Gastrocnemius medialis (tissue), 4 donors: ENCODE measurements around the gene PLXNA3. TPM values are rescaled to one million over a fixed set of nuclear protein-coding genes. Genes with fewer than 3 reads are reported as not detected.
A peak's percentile ranks its signal among the peaks of the same experiment; 100 is the strongest.

Experiments used
- ATAC-seq, 2 donors: fragments of 150-250 bp; one replicate each; pipeline ENCODE4 v1.9.1; 2016
- DNase-seq, 2 donors: peaks; one replicate each; pipeline ENCODE4 v3.0.0-alpha.2; 2019
- H3K27ac ChIP-seq, 4 donors: fragments of 200-600 bp; sonication (generic); 1 replicate in 1 of 4; 2 replicates in 3 of 4; pipeline ENCODE4 v1.5.1; 2016 to 2018; ENCODE audit warnings: mild to moderate bottlenecking in 2 of 4, moderate library complexity in 1 of 4
- H3K27me3 ChIP-seq, 3 donors: fragments of 200-600 bp; sonication (generic) in 2 of 3; 1 replicate in 1 of 3; 2 replicates in 2 of 3; pipeline versions ENCODE4 v1.5.1 to v1.6.0; 2016 to 2019; ENCODE audit warnings: mild to moderate bottlenecking in 1 of 3, moderate library complexity in 1 of 3
- H3K36me3 ChIP-seq, 2 donors: fragments of 200-600 bp; sonication (generic) in 1 of 2; one replicate each; pipeline ENCODE4 v1.5.1; 2017 to 2018
- H3K4me1 ChIP-seq, 2 donors: fragments of 200-600 bp; sonication (generic) in 1 of 2; one replicate each; pipeline ENCODE4 v1.5.1; 2016 to 2017; ENCODE audit warnings: mild to moderate bottlenecking in 2 of 2
- H3K4me3 ChIP-seq, 4 donors: fragments of 200-600 bp; sonication (generic) in 3 of 4; 1 replicate in 1 of 4; 2 replicates in 3 of 4; pipeline ENCODE4 v1.5.1; 2016 to 2019; ENCODE audit warnings: mild to moderate bottlenecking in 2 of 4
- H3K9me3 ChIP-seq, 3 donors: fragments of 200-600 bp; sonication (generic) in 2 of 3; 1 replicate in 1 of 3; 2 replicates in 2 of 3; pipeline ENCODE4 v1.5.1; 2016 to 2019
- POLR2A ChIP-seq, 2 donors: fragments of 450-650 bp; IDR thresholded peaks; one replicate each; pipeline ENCODE4 v1.6.1; 2017; ENCODE audit warnings: antibody characterized with exemption in 2 of 2, mild to moderate bottlenecking in 2 of 2, moderate library complexity in 2 of 2
- in situ Hi-C, 4 donors: fragments of 200-750 bp; cut with MboI; loops; one replicate each; pipeline versions ENCODE4 v1.15.0 to v1.8.0; 2017; ENCODE audit warnings: low sequenced_read_pairs in 4 of 4
- intact Hi-C: fragments of 100-400 bp; cut with DNase I; formaldehyde crosslinking; loops from one replicate; pipeline ENCODE4 v1.15.1; 2023; ENCODE audit warnings: low total_unique reads
- total RNA-seq, 4 donors: library from RNA; depleted of rRNA; stranded (reverse); fragments of >200 nt; gene quantifications; one replicate each; pipeline versions ENCODE4 v1.1.0 to v1.2.3, GENCODE V29; 2016
- TF ChIP-seq, protein P1 (sequence below), 5 experiments: fragments of 450-650 bp in 3 of 5; fragments of 200-600 bp in 2 of 5; sonication (generic) in 2 of 5; IDR thresholded peaks in 4 of 5; conservative IDR thresholded peaks in 1 of 5; 1 replicate in 4 of 5; 2 replicates in 1 of 5; pipeline ENCODE4 v1.5.1; 2016 to 2019; ENCODE audit warnings: antibody characterized with exemption in 5 of 5, mild to moderate bottlenecking in 3 of 5, moderate library complexity in 3 of 5

The PLXNA3 gene
- total RNA-seq, 4 donors from 2014 or later, result 1.2 to 10.7 (median 2.8) TPM

DNA sequence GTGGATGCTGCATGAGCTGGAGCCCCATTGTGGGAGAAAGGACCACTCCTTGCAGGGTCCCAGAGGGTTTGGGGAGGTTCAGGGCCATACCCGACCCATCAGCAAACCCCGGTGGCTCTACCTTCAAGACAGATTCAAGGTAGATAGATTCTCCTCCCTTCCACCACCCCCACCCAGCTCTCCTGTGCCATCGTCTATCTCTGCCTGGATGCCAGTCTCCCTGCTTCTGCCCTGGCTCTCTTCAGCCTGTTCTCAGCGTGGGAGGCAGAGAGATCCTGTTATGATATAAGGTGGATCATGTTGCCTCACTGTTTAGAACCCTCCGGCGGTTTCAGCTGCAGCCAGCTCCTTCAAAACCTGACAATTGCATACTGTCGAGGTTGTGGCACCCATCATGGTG, 15.6 kb downstream of the PLXNA3 start:
- Histone ChIP-seq H3K9me3 (no peaks in the 10 kb centered on the region), H3K27me3 (no peaks in the 10 kb centered on the region), H3K4me3 (no peak overlapping the region), H3K4me1 (peaks cover 0 to 6% of the 10 kb centered on the region in 2 donors), H3K36me3 (no peaks in the 10 kb centered on the region), H3K27ac (no peak overlapping the region)
- no peak for TF ChIP-seq POLR2A (IDR thresholded peaks at IDR 0.05)
- TF ChIP-seq, protein P1, sequence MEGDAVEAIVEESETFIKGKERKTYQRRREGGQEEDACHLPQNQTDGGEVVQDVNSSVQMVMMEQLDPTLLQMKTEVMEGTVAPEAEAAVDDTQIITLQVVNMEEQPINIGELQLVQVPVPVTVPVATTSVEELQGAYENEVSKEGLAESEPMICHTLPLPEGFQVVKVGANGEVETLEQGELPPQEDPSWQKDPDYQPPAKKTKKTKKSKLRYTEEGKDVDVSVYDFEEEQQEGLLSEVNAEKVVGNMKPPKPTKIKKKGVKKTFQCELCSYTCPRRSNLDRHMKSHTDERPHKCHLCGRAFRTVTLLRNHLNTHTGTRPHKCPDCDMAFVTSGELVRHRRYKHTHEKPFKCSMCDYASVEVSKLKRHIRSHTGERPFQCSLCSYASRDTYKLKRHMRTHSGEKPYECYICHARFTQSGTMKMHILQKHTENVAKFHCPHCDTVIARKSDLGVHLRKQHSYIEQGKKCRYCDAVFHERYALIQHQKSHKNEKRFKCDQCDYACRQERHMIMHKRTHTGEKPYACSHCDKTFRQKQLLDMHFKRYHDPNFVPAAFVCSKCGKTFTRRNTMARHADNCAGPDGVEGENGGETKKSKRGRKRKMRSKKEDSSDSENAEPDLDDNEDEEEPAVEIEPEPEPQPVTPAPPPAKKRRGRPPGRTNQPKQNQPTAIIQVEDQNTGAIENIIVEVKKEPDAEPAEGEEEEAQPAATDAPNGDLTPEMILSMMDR (IDR thresholded peaks at IDR 0.05 in 4 of 5, conservative IDR thresholded peaks at IDR 0.05 in 1 of 5), result no peak
- in situ Hi-C loops (no loop called here), intact Hi-C loops (no loop called here)
- DNase-seq (no peak), ATAC-seq (no peak)

DNA sequence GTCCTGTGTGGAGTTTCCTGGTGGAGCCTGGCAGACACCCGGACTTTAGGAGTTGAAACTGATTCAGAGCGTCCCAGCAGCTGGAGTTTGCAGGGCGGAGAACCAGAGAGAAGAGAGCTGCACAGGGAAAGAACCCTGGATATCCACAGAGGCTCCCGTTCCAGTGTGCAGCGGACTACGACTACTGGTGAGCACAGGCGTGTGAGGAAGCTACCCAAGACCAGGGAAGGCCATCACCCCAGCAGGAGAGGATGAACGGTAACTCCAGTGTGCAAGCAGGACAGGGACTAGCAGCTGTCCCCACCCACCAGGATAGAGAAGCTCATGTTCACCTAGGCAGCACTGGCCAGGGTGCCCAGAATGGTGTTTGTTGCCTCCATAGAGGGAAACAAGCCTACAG, 18.7 kb downstream of the PLXNA3 start:
- ATAC-seq, result no peak
- Histone ChIP-seq H3K27me3 (no peaks in the 10 kb centered on the region), H3K36me3 (no peaks in the 10 kb centered on the region), H3K4me1 (peaks cover 0 to 6% of the 10 kb centered on the region in 2 donors), H3K4me3 (no peak overlapping the region), H3K27ac (no peak overlapping the region), H3K9me3 (no peaks in the 10 kb centered on the region)
- in situ Hi-C loops, result no loop called here
- intact Hi-C loops, result no loop called here
- TF ChIP-seq POLR2A (IDR thresholded peaks at IDR 0.05), result no peak
- TF ChIP-seq, protein P1 (IDR thresholded peaks at IDR 0.05 in 4 of 5, conservative IDR thresholded peaks at IDR 0.05 in 1 of 5), result no peak
- no peak for DNase-seq

DNA sequence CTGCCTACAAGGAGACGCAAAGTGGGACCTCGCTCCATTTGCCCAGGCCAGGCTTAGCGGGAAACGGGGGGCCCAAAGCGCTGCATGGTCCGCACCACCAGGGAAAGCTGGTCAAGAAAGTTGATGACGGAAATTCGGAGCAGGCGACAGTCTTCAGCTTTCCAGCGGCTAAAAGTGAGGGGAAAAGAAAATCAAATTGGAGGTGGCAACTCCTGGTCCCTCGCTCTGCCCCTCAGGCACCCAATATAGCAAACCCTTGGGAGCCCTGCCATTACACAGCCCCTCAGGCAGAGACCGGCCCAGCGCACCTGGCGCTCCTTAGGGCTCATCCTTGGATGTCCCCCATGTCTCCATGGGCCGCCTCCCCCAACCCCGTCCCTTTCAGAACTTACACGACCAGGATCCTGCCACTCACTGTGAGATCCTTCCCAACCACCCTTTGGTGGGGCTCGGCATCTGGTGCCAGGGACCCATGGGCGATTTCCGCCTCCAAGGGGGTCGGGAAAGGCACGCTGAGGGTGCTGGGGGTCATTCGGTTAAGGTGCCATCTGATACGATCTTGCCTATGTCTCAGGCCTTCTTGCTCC, 19.9 kb downstream of the PLXNA3 start:
- no peak for ATAC-seq
- in situ Hi-C loops, result no loop called here
- Histone ChIP-seq H3K9me3 (no peaks in the 10 kb centered on the region), H3K27ac (peak overlapping the region; percentile 88 to 94 (median 92)), H3K36me3 (no peaks in the 10 kb centered on the region), H3K27me3 (no peaks in the 10 kb centered on the region), H3K4me1 (peaks cover 0 to 6% of the 10 kb centered on the region in 2 donors), H3K4me3 (peak overlapping the region; percentile 58 to 70 (median 62))
- intact Hi-C loops, result loop anchor here (1.0 to 2.0 kb wide), 2 partner anchors 34 to 39 kb away; partner anchors contain the start of genes FAM3A and FAM50A
- no peak for DNase-seq
- TF ChIP-seq POLR2A (IDR thresholded peaks at IDR 0.05), result no peak
- TF ChIP-seq, protein P1 (IDR thresholded peaks at IDR 0.05 in 4 of 5, conservative IDR thresholded peaks at IDR 0.05 in 1 of 5), result no peak

DNA sequence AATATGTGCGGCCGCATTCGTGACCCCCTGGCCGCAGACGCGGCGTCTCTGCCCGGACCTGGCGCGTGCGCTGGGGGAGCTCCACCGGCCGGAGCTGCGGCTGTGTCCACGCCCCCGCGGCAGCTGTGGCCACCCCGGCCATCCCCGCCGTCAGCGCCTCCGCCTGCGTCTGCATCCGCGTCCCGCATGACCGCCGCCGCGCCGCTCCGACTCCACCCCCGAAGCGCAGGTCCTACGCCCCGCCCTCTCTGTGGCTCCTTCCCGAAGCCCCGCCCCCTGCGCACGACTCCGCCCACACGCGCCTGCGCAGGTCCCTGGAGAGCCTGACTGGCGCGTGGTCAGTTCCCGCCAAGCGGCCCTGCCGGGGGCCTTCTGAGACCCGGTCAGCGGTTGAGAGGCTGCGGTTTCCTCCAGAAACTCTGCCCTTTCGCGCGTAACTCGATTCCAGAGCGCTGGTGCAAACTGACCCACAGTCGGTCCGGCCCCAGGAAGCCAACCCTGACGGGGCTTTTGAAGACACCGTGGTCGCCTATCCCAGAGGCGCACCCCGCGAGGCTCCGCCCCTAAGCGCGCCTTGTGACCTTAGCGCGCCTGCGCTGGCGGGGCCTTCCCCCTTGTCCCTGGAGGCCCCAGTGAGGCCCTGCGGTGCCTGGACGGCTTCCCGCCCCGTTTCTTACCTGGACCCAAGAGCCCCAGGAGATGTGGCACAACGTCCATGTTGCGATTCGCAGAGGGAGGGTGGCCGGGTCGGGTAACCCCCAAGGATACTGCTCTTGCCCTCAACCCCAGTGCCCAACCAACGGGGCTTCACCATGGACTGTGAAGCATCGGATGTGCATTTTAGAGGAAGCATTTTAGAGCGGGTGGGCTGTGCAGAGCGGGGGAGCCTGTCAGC, 20.9 kb downstream of the PLXNA3 start, which contains the start of gene LAGE3:
Gene LAGE3 (minus strand): TSS at position 554 of the 895 bp plus-strand sequence. CDS start 366 bp downstream, at position 188.
- TF ChIP-seq, protein P1 (IDR thresholded peaks at IDR 0.05 in 4 of 5, conservative IDR thresholded peaks at IDR 0.05 in 1 of 5), result no peak
- peak; percentile 66 to 67 for TF ChIP-seq POLR2A (IDR thresholded peaks at IDR 0.05)
- DNase-seq (peak; percentile 82 to 91), ATAC-seq (peak; percentile 89 to 93)
- H3K27me3 ChIP-seq, result no peaks in the 10 kb centered on the region
- intact Hi-C loops (loop anchor here (1.0 to 2.0 kb wide), 2 partner anchors 35 to 38 kb away; partner anchors contain the start of genes FAM3A and FAM50A), in situ Hi-C loops (no loop called here)
- peaks cover 3 to 8% of the 10 kb centered on the region in 2 donors for H3K4me1 ChIP-seq
- peak within 1 kb of the TSS; percentile 58 to 70 (median 62) for H3K4me3 ChIP-seq
- H3K9me3 ChIP-seq, result no peaks in the 10 kb centered on the region
- peak within 1 kb of the TSS; percentile 88 to 94 (median 92) for H3K27ac ChIP-seq
- H3K36me3 ChIP-seq, result no peaks in the 10 kb centered on the region
